ENCODE measurements around the gene ZSWIM7.

Gene ZSWIM7

GRCh38 chr17:15935891-15936290, 63.6 kb downstream of the ZSWIM7 start:
- DNase-seq (ENCODE audit: extremely low read depth in 1 of 2, low read depth in 1 of 2): no peak

GRCh38 chr17:15934866-15935265, 64.6 kb downstream of the ZSWIM7 start:
- no peak for DNase-seq (ENCODE audit: extremely low read depth in 1 of 2, low read depth in 1 of 2)

GRCh38 chr17:15931394-15931793, 68.1 kb downstream of the ZSWIM7 start:
- no peak for DNase-seq (ENCODE audit: extremely low read depth in 1 of 2, low read depth in 1 of 2)

- DNase-seq (ENCODE audit: extremely low read depth in 1 of 2, low read depth in 1 of 2): no peak
Observed at GRCh38 chr17:15930426-15930825, 69.1 kb downstream of the ZSWIM7 start.

- no peak for DNase-seq (ENCODE audit: extremely low read depth in 1 of 2, low read depth in 1 of 2)
Observed at GRCh38 chr17:15929941-15930340, 69.6 kb downstream of the ZSWIM7 start.

GRCh38 chr17:15928286-15928785, 71.2 kb downstream of the ZSWIM7 start:
- no peak for DNase-seq (ENCODE audit: extremely low read depth in 1 of 2, low read depth in 1 of 2)
